Measurements from ENCODE around the gene NTM.

- TF ChIP-seq CHD2 (IDR thresholded peaks at IDR 0.05; ENCODE audit: low read length) (no peak), RBBP5 (IDR thresholded peaks at IDR 0.05; ENCODE audit: borderline replicate concordance, low read depth, low read length) (no peak), TAF1 (IDR thresholded peaks at IDR 0.05; ENCODE audit: low read depth, low read length) (no peak), POLR2AphosphoS5 (IDR thresholded peaks at IDR 0.05; ENCODE audit: low read depth, low read length) (no peak)
- TF ChIP-seq, protein P1, sequence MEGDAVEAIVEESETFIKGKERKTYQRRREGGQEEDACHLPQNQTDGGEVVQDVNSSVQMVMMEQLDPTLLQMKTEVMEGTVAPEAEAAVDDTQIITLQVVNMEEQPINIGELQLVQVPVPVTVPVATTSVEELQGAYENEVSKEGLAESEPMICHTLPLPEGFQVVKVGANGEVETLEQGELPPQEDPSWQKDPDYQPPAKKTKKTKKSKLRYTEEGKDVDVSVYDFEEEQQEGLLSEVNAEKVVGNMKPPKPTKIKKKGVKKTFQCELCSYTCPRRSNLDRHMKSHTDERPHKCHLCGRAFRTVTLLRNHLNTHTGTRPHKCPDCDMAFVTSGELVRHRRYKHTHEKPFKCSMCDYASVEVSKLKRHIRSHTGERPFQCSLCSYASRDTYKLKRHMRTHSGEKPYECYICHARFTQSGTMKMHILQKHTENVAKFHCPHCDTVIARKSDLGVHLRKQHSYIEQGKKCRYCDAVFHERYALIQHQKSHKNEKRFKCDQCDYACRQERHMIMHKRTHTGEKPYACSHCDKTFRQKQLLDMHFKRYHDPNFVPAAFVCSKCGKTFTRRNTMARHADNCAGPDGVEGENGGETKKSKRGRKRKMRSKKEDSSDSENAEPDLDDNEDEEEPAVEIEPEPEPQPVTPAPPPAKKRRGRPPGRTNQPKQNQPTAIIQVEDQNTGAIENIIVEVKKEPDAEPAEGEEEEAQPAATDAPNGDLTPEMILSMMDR (IDR thresholded peaks at IDR 0.05; ENCODE audit: control extremely low read depth in 1 of 3, insufficient read depth in 1 of 3, low read depth in 1 of 3, low read length in 3 of 3): no peak
- TF ChIP-seq, protein P2, sequence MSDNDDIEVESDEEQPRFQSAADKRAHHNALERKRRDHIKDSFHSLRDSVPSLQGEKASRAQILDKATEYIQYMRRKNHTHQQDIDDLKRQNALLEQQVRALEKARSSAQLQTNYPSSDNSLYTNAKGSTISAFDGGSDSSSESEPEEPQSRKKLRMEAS (IDR thresholded peaks at IDR 0.05): no peak
These were observed 107.9 kb downstream of the NTM start for GRCh38 chr11:131478341-131478740.
